Globus pallidus (tissue), 1 donor: ENCODE measurements around the gene DAND5.

Source experiments
- DNase-seq: peaks from one replicate; pipeline ENCODE4 v3.0.0-alpha.2; 2015; ENCODE audit warnings: low spot score

Gene DAND5

DNA sequence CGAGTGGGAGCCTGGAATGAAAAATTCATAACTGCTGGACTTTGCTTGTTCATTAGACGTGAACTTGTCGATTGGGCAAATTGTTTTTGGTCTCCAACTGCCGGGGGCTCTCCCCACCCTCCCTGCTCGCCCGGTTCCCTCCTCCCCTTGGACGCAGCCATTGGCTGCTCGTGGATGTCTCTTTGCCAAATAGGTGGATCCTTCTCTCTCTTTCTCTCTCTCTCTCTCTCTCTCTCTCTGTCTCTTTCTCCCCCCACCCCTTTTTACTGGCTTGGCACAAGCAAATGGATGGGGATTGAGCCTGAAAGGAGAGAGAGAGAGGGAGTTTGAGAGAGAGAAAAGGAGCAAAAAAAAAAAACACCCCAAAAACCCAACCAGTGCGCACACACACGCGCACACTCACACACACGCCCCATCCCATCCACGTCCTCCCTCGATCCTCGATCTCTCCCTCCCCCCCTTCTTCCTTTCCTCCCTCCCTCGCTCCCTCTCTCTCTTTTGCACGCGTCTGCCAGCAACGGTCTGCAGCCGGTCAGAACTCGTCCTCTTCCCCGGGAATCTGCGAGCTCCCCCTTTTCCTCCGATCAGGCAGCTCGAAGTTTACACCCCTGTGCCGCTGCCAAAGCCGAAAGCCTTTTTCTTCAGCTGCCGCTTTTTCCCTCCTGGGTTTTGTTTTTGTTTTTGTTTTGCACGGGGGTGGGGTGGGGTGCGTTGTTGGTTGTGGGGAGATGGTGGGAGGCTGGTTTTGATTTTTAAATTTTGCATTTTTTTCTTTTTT is 53.7 kb downstream of the DAND5 start:
- DNase-seq = peak; percentile 97

DNA sequence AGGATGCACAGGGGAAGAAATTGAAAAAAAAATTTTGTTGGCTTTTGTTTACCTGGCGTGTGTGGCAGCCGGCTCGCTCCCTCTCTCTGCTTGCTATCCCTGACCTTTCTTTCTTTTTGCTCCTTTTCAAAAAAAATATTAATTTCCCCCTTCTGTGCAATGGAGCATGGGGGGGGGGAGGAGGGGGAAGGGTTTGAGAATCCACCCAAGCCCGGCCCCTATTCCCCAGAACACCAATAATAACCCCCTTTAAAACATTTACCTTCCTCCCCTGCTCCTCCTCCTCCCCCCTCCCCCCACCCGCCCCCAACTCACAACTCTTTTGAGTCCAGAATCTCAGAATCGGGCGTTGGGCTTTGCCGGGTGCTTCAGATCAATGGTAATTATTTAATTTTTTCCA is 54.3 kb downstream of the DAND5 start:
- no peak for DNase-seq
